PC-9 (cell line): ENCODE measurements around the gene PTPRM.

Experiments used
- EZH2 ChIP-seq: fragments of 200-600 bp; sonication (generic); IDR thresholded peaks from 2 replicates; pipeline ENCODE4 v1.8.0; 2017; ENCODE audit warnings: antibody characterized with exemption, low read depth
- TF ChIP-seq, protein P1 (sequence below): fragments of 200-600 bp; sonication (generic); conservative IDR thresholded peaks from 2 replicates; pipeline ENCODE4 v1.6.1; 2017; ENCODE audit warnings: mixed run types, antibody characterized with exemption, mild to moderate bottlenecking, moderate library complexity

DNA sequence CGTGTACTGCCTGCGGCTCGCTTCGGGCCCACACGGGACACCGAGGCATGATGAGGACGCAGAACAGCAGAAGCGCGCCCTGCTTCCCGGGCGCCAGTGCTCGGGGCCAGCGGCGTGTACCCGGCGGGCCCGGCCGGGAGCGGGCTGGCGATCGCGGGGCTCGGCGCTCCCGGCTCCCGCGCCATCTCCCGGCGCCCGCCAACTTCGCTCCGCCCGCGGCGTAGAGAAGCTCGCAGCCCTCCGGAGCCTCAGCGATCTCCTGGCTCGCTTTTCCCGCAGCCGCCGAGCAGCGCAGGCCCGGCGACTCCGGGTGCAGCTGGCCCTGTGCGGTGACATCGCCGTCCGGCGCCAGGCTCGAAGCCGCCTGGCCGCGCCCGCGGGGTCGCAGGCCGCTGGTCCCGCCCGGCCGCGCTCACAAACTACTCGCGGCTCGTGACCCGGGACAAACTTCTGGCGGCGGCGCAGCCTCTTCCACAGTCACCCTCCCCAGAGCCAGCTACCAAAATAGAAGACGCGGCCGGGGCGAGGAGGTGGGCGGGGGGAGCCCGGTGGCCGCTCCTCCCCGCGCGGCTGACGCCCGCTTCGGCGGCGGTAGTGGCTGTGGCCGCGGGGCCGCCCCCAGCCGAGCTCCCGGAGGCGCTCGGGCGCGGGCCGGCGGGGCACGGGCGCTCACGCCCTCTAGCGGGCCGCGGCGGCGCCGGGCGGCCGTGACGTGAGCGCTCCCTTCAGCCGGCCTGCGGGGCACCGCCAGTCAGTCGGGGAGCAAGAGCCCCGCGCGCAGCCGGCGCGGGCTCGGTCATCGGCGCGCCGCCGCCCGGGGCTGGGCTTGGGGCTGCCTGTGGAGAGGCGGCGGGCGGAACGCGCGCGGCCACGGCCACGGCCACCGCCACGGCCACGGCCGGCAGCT, at the start of gene PTPRM:
- TF ChIP-seq, protein P1, sequence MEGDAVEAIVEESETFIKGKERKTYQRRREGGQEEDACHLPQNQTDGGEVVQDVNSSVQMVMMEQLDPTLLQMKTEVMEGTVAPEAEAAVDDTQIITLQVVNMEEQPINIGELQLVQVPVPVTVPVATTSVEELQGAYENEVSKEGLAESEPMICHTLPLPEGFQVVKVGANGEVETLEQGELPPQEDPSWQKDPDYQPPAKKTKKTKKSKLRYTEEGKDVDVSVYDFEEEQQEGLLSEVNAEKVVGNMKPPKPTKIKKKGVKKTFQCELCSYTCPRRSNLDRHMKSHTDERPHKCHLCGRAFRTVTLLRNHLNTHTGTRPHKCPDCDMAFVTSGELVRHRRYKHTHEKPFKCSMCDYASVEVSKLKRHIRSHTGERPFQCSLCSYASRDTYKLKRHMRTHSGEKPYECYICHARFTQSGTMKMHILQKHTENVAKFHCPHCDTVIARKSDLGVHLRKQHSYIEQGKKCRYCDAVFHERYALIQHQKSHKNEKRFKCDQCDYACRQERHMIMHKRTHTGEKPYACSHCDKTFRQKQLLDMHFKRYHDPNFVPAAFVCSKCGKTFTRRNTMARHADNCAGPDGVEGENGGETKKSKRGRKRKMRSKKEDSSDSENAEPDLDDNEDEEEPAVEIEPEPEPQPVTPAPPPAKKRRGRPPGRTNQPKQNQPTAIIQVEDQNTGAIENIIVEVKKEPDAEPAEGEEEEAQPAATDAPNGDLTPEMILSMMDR = no peak
- TF ChIP-seq EZH2 = no peak
